Thyroid gland (tissue), 4 donors: ENCODE results near the gene MYO5A.

ENCODE experiments used
- POLR2A ChIP-seq, 2 donors: fragments of 450-650 bp; IDR thresholded peaks; one replicate each; pipeline ENCODE4 v1.6.1; 2017; ENCODE audit warnings: antibody characterized with exemption in 2 of 2, mild to moderate bottlenecking in 2 of 2, moderate library complexity in 1 of 2
- TF ChIP-seq, protein P1 (sequence below), 6 experiments: fragments of 200-600 bp in 3 of 6; fragments of 450-650 bp in 3 of 6; sonication (generic) in 3 of 6; IDR thresholded peaks; one replicate each; pipeline ENCODE4 v1.5.1; 2016 to 2019; ENCODE audit warnings: antibody characterized with exemption in 6 of 6, mild to moderate bottlenecking in 2 of 6, inconsistent platforms in 1 of 6, moderate library complexity in 1 of 6

DNA sequence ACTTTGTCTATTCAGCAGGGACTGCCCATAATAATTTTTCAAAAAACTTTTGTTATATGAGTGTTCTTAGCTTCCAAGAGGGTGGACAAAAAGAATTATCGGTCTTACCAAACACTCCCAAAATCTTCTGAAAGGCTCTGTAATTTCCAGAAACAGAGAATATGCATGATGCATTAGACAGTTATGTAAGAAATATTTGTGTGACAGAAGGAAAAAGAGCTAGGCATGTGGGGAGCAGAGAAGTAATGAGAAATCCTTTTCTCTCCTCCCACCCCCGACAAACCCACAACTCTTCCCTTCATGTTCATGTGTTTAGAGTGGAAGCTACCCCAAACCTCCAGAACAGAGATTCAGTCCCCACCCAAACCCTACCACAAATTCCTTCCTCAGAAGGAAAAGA is 86.8 kb downstream of the MYO5A start:
- TF ChIP-seq, protein P1, sequence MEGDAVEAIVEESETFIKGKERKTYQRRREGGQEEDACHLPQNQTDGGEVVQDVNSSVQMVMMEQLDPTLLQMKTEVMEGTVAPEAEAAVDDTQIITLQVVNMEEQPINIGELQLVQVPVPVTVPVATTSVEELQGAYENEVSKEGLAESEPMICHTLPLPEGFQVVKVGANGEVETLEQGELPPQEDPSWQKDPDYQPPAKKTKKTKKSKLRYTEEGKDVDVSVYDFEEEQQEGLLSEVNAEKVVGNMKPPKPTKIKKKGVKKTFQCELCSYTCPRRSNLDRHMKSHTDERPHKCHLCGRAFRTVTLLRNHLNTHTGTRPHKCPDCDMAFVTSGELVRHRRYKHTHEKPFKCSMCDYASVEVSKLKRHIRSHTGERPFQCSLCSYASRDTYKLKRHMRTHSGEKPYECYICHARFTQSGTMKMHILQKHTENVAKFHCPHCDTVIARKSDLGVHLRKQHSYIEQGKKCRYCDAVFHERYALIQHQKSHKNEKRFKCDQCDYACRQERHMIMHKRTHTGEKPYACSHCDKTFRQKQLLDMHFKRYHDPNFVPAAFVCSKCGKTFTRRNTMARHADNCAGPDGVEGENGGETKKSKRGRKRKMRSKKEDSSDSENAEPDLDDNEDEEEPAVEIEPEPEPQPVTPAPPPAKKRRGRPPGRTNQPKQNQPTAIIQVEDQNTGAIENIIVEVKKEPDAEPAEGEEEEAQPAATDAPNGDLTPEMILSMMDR (IDR thresholded peaks at IDR 0.05) = no peak
- TF ChIP-seq POLR2A (IDR thresholded peaks at IDR 0.05) = no peak
